HG03045 (cell line): ENCODE results near the gene C3orf20.
"Not testable (repeated sequence)": the region's sequence is repeated elsewhere in the genome, so short reads cannot be mapped to it uniquely, and the experiment has no call there.

ENCODE experiments used
- ATAC-seq: cut with Tn5 transposase; IDR thresholded peaks from one replicate; pipeline ENCODE4 v1.9.1; 2021; ENCODE audit warnings: mild to moderate bottlenecking, moderate library complexity; ENCODE audit not compliant: unreplicated experiment

The C3orf20 gene

DNA sequence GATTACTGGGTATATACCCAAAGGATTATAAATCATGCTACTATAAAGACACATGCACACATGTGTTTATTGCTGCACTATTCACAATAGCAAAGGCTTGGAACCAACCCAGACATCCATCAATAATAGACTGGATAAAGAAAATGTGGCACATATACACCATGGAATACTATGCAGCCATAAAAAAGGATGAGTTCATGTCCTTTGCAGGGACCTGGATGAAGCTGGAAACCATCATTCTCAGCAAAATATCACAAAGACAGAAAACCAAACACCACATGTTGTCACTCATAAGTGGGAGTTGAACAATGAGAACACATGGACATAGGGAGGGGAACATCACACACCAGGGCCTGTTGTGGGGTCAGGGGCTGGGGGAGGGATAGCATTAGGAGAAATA lies 78.0 kb downstream of the C3orf20 start:
- ATAC-seq: not testable (repeated sequence)

DNA sequence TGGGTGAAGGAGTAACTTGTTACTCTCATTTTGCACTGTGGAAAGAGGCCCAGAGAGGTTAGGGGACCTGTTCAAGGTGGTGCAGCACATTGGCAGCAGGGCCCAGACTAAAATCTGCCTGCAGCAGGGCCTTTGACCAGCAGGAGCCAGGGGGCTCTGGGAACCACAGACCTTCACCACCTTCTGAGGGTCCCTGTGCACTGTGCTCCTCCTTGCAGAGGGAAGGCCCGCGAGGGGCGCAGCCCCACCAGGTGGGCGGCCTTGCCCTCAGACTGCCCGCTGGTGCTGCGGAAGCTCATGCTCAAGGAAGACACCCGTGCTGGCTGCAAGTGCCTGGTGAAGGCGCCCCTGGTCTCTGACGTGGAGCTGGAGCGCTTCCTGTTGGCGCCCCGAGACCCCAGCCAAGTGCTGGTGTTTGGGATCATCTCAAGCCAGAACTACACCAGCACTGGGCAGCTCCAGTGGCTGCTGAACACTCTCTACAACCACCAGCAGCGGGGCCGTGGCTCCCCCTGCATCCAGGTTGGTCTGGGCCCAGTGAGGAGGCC lies 82.3 kb downstream of the C3orf20 start:
- ATAC-seq: no peak

DNA sequence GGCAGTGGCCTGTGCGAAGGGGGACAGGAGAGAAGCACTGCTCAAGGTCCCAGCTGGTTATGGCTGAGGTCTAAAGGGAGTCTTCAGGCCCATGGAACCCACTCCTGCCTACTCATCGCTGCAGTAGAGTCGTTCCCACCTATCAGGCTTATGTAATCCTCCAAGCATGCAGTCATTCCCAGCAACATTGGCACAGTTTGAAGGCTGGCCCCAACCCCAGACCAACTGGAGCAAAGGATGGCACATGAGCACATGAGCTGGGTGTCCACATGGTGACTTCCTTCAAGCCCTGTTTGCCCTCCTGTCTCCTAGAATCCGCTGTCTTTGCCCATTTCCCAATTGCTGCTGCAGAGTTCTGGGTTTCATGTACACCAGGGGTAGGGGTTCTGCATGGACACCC lies 83.4 kb downstream of the C3orf20 start:
- no peak for ATAC-seq

DNA sequence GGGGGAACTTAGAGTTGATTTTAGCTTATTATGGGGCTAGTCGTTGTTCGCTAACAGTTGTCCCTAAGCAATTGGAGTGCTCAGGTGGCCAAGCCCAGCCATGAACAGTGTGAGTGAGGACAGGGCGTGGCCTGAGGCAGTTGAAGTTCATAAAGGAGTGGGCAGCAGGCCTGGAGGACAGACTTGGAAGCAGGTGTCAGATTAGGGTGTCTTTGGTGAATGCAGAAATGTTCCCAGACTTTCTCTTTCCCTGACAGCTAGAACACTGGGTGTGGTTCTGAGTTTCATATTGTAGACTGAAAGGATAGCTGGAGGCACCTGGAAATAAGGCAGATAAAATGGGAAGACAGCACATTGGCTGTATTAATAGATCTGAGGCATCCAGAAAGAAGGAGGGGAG lies 84.0 kb downstream of the C3orf20 start:
- no peak for ATAC-seq

DNA sequence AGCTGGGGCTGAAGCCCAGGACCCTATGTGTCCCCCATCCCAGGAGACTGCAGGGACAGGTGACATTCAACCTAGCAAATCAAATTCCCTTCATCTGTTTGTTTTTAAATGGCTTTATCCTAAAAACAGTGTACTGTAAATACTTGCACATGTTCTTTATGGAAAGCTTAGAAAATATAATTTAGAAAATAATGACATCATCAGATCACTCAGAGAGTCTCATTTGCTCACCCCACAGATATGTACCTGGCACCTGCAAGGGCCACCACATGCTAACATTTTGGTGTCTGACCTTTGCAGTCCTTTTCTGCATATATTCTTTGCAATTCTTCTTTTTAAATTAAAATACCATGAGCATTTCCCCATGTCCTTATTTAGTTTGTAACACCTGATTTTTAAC lies 85.2 kb downstream of the C3orf20 start:
- ATAC-seq: no peak

DNA sequence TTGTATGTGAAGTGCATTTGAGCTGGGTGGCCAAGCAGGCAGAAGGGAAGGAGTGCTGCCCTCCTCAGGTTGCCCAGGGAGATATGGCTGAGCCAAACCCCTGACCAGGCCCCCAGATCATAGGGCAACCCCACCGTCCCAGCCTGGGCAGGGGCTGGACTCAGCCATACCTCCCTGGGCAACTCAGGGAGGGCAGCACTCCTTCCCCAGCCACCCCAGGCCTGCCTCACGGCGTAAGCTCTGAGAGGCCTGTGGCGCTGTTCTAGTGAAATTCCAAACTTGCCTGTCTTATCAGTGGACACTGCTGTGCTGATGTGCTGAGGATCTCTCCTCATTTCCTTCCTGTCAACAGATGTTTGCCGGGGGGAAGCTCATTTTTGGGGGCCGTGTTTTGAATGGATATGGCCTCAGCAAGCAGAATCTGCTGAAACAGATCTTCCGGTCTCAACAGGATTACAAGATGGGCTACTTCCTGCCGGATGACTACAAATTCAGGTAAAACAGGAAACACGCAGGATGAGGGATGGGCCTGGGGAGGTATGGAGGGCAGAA lies 86.3 kb downstream of the C3orf20 start:
- no peak for ATAC-seq

DNA sequence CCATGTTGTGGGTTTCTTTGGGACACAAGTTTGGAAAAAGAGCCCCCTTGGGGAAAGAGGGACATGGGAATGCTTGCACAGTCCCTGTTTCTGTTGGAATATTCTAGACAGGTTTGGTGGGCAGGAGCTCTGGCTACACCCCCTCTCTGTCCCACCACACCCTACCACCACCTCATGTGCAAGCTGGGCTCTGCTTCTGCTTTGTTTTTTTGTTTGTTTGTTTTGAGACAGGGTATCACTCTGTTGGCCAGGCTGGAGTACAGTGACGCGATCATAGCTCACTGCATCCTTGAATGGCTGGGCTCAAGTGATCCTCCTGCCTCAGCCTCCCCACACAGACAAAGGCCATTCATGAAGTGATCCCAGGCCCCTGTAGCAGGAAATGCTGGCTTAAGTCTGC lies 86.9 kb downstream of the C3orf20 start:
- no peak for ATAC-seq

DNA sequence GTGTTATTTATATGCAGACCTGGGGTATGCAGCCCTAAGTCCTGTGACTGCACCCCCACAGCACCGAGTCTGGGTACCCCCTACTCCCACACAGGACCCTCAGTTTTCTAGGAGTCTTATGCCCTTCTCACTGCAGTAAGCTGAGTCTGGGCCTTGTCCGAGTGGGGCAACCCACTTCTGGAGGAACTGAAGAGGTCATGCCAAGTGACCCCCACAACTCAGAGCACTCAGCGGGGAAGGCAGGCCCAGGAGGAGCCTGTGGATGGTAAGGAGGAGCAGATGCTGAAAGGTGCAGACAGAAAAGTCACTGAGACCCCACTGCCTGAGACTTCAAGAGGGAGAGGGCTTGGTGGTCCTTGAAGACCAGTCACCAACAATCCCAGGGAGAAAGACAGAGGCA lies 87.8 kb downstream of the C3orf20 start:
- no peak for ATAC-seq

DNA sequence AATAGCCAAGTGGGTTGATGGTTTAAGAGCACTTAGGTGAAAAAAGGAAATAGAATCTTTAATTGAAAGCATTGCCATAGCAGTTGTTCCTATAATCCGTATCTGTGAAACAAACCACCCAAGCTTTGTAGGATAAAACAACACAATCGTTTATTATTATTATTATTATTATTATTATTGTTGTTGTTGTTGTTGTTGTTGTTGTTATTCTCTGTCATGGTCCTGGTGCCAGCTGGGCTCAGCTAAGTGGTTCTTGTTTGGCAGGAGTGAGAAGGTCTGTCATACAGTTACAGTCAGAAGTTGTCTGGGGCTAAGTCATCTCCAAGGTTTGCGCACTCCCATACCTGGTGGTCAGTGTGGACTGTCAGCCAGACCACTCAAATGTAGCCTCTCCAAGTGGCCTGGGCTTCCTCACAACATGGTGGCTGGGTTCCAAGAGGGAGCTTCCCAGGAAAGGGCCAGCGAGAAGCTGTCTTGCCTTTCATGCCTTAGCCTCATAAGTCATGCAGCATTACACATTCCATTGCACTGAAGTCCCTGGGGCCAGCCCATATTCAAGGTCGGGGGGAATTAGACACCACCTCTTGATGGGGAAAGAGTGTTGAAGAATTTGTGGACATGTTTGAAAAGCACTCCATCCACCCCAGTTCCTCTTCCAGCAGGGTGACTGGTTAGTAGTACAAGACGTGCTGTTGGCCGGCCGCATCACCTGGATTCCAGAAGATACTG lies 89.6 kb downstream of the C3orf20 start:
- no peak for ATAC-seq

DNA sequence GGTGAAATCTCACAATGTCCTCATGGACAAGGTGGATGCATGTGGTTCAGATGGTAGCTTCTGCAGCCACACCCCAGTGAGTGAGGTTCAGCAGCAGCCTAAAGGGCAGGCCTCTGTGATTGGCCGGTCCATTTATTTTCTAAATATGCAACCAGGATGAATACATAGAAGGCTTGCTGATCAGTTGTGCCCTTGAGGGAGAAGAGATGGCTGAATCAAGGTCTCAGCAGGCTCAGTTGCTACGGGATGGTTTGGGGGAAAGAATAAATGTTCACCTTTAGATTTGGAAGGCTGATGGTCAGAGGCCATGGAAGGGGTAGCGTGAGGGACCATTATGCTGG lies 90.1 kb downstream of the C3orf20 start:
- no peak for ATAC-seq

DNA sequence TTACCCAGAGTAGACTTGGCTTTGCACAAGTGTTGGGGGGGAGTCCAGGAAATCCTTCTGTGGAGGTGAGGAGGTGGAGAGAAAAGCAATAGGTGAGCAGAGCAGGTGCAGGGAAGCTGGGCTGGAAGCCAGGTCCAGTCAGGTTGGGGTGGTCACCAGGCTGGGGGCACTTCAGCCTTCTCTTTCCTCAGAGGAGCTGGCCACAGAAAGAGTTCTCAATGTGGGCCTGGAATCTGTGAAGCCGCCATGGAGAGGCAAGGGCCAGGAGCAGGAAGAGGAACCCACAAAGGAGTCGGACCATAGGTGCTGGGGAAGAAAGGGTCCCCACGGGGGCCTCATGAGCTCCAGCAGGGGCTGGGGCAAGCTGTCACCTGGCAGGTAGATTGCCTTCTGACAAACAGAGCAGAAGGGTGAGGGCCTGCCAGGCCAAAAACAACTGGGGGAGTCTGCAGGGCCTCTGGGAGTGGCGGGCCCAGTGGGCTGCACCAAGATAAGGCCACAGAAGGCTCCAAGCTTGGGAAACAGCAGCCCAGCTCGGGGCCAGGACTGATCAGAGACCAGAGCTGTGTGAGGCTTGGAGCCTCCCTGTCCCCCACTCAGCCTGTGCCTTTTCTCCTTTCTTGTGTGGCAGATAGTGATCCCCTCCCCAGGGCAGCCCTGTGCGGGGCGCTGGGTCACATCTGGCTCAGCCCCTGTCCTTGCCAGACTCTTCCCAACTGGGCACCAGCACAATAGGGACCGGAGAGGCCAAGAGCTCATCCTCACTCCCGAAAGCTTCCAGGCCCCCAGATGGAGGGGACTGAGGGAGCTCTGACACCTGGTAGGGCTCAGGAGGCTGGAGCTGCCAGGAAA lies 90.9 kb downstream of the C3orf20 start:
- ATAC-seq: no peak

DNA sequence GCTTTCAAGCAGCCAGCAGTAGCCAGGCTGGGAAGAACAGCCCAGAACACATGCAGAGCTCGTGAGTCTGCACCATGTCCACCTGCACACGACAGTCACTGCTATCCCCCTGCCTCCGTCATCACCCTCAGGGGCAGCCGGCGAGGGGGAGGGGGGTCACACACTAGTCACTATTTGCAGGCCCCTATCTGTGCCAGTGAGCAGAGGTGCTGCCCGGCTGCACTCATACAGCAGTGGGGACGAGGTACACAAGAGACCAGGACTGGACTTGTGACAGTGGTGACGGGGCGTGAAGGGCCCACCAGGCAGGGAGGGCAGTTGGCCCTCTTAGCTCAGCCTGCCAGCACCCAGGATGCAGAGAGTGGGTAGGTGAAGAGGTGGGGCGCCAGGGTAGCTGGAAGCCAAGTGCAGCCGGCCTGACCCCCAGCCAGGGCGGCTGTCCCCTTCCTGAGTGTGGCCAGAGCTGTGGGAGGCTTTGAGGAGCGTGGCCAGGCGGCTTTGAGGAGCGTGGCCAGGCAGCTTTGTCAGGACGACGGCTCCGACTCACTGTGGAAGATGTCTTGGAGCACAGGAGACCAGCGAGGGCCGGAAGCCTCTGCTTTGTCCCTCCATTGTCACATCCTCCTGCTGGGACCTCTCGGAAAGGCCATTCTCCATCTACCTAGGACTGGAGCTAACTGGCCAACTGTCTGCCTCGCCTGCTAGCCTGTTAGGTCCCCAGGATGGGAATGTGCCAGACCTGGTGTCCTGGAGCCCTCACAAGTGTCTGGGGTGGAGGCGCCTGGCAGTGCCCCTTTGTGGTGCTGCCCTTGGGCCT lies 91.7 kb downstream of the C3orf20 start:
- ATAC-seq: no peak

DNA sequence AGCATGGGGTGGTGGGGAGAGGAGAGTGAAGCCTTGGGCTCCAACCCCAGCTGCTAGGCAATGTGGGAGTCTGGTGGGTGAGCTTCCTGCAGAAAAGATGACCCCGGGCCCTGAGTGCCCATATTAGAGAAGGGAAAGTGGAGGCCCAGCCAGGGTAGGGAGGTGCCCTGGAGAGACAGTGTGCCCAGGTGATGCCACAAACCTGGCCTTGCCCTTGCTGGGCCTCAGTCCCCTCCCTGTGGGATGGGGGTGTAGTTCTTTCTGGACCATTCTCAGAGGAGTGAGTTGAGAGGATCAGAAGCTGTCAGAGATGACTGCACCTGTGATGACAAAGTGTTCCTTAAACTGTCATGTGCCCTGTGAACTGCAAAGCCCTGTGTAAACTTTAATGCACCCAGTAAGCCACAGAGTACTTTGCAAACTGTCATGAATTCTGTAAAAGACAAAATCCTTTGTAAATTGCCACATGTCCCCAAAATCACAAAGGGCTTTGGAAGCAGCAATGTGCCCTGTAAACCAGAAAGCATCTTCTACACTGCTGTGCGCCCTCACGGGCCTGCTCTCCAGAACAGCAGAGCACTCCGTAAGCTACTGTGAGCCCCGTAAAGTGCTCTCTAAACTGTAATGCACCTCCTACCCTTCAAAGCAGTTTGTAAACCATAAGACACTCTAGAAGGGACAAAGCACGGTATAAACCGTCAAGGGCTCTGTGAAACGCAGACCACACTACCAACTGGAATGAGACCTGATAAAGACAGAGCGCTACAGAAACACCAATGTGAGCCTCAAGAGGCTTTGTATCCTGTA lies 92.5 kb downstream of the C3orf20 start:
- ATAC-seq: no peak

DNA sequence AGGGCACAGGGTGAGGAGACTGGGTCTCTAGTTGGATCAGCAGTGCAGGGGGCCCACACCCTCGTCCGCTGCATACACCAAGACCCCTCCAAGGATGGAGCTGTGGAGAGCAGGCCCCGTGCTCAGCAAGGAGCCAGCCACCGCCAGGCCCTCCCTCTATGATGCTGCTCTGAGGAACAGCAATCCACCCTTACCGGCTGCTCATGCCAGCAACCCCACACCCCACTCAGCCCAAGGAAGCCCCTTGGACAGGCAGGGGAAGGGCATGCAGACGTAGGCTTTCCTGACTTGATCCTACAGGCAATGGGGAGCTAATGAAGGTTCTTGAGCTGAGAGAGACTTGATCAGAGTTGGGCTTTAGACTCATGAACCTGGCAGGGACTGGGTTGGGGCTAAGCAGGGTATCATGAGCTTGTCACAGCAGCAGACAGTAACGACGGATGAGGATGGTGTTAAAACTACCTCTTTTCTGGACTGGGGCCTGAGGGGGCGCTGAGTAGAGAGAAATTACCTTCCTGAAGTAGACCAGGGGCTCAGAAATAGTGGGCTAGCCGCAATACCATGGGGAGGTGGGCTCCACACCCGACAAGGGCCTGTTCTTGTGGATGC lies 93.3 kb downstream of the C3orf20 start:
- no peak for ATAC-seq

DNA sequence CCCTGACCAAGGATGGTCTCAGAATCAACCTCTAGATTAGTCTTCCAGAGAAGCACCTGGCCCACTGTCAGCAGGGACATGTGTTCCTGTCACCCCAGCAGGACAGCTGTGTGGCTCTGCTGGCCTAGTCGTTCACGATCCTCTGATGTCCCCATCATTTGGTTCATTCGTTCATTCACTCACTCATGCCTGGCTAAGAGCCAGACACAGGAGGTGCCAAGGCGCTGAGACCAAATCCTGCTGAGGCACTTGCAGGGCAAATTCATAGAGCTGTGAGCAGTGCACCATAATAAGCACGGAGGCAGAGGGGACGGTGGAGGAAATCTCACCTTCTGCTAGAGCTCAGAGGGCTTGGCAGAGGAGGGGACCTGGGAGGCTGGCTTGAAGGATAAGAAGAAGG lies 93.9 kb downstream of the C3orf20 start:
- ATAC-seq: no peak

DNA sequence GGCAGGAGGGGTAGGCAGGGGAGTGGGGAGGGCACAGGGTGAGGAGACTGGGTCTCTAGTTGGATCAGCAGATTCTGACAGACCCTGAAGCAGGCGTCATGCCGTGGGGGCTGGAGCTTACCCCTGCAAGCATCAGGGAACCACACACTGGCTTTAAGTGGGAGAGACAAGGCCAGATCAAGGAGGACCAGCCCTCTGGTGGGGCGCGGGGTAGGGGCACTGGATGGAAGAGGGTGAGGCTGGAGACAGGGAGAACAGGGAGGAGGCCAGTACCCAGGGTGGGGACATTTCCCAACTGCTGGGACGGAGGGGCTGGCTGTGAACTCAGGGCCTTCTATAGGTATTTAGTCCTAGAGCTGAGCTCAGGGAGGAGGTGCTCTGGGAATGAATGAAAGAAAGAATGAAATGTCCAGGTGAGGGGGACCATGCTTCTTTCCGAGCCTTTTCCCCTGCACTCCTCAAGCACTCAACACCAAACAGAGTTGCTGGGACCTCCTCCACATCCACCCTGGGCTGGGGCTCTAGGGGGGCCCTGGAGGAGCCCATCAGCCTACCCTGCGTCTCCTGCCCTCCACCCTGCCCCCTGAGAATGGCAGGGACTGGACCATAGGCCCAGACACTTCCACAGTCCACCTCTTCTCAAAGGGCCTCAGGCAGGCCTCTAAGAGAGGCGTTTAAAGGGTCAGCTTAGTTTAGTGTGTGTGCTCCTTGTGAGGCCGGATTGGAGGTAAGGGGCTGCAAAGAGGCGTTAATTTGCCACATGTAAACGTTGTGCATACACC lies 94.8 kb downstream of the C3orf20 start:
- no peak for ATAC-seq

DNA sequence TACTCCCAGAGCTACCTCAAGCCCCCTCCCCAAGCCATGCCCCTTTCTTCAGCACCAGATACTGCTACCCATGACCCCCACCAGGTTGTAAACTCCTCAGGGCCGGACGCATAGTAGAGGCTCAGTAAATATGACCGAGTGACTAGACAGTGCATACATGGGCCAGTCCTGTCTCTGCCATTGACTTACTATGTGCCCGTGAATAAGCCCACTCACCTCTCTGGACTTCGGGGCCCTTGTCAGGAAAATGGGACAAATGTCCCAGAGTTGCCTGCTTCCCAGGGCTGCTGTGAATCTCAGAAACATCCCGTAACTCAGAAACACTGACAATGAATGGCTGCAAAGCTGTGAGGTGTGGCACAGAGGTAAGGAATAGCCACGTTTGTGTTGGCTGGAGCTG lies 95.7 kb downstream of the C3orf20 start:
- ATAC-seq: no peak

DNA sequence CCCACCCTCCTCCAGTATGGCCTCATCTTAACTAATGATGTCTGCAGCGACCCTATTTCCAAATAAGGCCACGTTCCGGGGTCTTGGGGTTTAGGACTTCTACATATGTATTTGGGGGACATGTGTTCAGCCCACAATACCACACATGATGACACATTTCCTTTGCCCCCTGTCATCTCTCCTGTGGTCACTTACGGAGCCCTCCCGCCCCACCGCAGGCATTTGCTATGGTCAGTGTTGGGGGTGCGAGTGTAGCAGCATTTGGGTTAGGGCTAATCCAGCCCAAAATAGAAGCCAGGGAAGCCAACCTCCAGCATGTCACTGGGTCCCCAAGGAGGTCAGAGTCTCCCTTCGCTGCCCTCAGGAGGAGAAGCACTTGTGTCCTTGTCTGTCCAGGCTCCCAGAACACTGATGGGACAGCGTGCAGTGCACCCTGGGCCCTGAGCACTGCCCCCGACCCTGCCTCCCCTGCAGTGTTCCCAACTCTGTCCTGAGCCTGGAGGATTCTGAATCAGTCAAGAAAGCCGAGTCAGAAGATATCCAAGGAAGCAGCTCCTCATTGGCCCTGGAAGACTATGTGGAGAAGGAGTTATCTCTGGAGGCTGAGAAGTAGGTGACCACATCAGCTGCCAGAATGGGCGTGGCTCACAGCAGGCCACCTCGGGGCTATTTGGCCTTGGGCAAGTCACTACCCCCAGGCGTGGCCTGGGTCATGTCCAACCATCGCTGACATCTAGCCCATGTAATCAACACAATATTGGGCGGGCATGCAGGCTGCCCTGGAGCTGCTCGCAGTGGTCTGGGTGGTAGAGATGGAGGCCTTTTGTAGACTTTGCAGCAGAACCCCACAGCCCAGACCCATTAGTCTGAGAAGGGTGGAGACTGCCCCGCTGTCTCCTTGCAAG lies 96.9 kb downstream of the C3orf20 start:
- ATAC-seq: no peak
